ENCODE measurements around the gene RBM4.
A peak's percentile ranks its signal among the peaks of the same experiment; 100 is the strongest.
"Not testable (repeated sequence)": the region's sequence is repeated elsewhere in the genome, so short reads cannot be mapped to it uniquely, and the experiment has no call there.

The RBM4 gene

GRCh38 chr11:66638177-66639065, at the start of gene RBM4:
Gene RBM4 (plus strand): TSS chr11:66638703. CDS start chr11:66639712, 1,009 bp downstream.
- peak; percentile 78 to 100 (median 98) for DNase-seq

GRCh38 chr11:66589315-66589714, 49.2 kb upstream of the RBM4 start:
- DNase-seq, result not testable (repeated sequence)

GRCh38 chr11:66589996-66590675, 48.4 kb upstream of the RBM4 start:
- DNase-seq, result no peak

GRCh38 chr11:66591175-66591574, 47.3 kb upstream of the RBM4 start:
- no peak for DNase-seq

- peak; percentile 62 to 98 (median 92) for DNase-seq
Measured at GRCh38 chr11:66592457-66593302, 45.8 kb upstream of the RBM4 start, which contains the start of the genes CCDC87 and CCS. Gene CCDC87 (minus strand): TSS chr11:66593063. CDS start chr11:66593015, 48 bp downstream. Gene CCS (plus strand): TSS chr11:66593185. CDS start chr11:66593262, 77 bp downstream.

GRCh38 chr11:66593303-66593635, 45.2 kb upstream of the RBM4 start:
- DNase-seq, result no peak

- no peak for DNase-seq
Measured at GRCh38 chr11:66593650-66594049, 44.9 kb upstream of the RBM4 start.

- DNase-seq, result peak in 23 of 51 donors; percentile 3 to 47 (median 28)
Measured at GRCh38 chr11:66595245-66595904, 43.1 kb upstream of the RBM4 start.

- no peak for DNase-seq
Measured at GRCh38 chr11:66598993-66599392, 39.5 kb upstream of the RBM4 start.

- no peak for DNase-seq
Measured at GRCh38 chr11:66600219-66600618, 38.3 kb upstream of the RBM4 start.

GRCh38 chr11:66600631-66601233, 37.8 kb upstream of the RBM4 start:
- DNase-seq, result no peak

GRCh38 chr11:66603072-66603471, 35.4 kb upstream of the RBM4 start:
- DNase-seq, result no peak

- no peak for DNase-seq
Measured at GRCh38 chr11:66604155-66604554, 34.3 kb upstream of the RBM4 start.

- DNase-seq, result not testable (repeated sequence)
Measured at GRCh38 chr11:66606608-66607007, 31.9 kb upstream of the RBM4 start.

GRCh38 chr11:66607126-66607834, 31.2 kb upstream of the RBM4 start:
- DNase-seq, result peak in 39 of 51 donors; percentile 6 to 84 (median 52)

GRCh38 chr11:66609721-66610617, 28.5 kb upstream of the RBM4 start:
- no peak for DNase-seq

GRCh38 chr11:66612458-66612857, 26.0 kb upstream of the RBM4 start:
- no peak for DNase-seq

- DNase-seq, result no peak
Measured at GRCh38 chr11:66614073-66614472, 24.4 kb upstream of the RBM4 start.

Measured in hypothalamus (tissue), 51 donors.